K562 (cell line): Measurements from ENCODE around the gene ANKRD65. TPM values are rescaled to one million over a fixed set of nuclear protein-coding genes. Genes with fewer than 3 reads are reported as not detected.

ENCODE experiments used
- ATF7 ChIP-seq: fragments of 450-650 bp; IDR thresholded peaks from 2 replicates; pipeline ENCODE4 v1.7.1; 2014; ENCODE audit warnings: mild to moderate bottlenecking, moderate library complexity
- BRD9 ChIP-seq: fragments of 450-650 bp; IDR thresholded peaks from 2 replicates; pipeline ENCODE4 v1.6.1; 2018; ENCODE audit warnings: low read depth; ENCODE audit not compliant: partially characterized antibody
- CBFB ChIP-seq: sonication (generic); formaldehyde crosslinking; IDR thresholded peaks from 2 replicates; pipeline ENCODE4 v1.4.0; 2020; ENCODE audit warnings: mild to moderate bottlenecking, missing genetic modification reagents
- EHMT2 ChIP-seq: fragments of 450-650 bp; IDR thresholded peaks from 2 replicates; pipeline ENCODE4 v1.6.1; 2018; ENCODE audit warnings: antibody characterized with exemption
- ETV5 ChIP-seq: sonication (generic); formaldehyde crosslinking; IDR thresholded peaks from 2 replicates; pipeline ENCODE4 v1.4.0; 2020; ENCODE audit warnings: low read depth, mild to moderate bottlenecking, missing genetic modification reagents
- GMEB1 ChIP-seq: fragments of 250-450 bp; sonication (Bioruptor Pico); IDR thresholded peaks from 2 replicates; pipeline ENCODE4 v1.4.0; 2020; ENCODE audit warnings: mild to moderate bottlenecking
- HDAC6 ChIP-seq: IDR thresholded peaks from 2 replicates; pipeline ENCODE4 v1.6.1; 2012; ENCODE audit warnings: low read depth, mild to moderate bottlenecking, control low read depth, inconsistent platforms, low read length, moderate library complexity
- IFI16 ChIP-seq: fragments of 250-450 bp; sonication (Bioruptor Pico); IDR thresholded peaks from 2 replicates; pipeline ENCODE4 v2.1.2; 2022; ENCODE audit warnings: mild to moderate bottlenecking, inconsistent platforms
- LEF1 ChIP-seq: fragments of 450-650 bp; IDR thresholded peaks from 2 replicates; pipeline ENCODE4 v1.6.1; 2016; ENCODE audit warnings: mild to moderate bottlenecking
- NELFE ChIP-seq: IDR thresholded peaks from 2 replicates; pipeline ENCODE4 v1.6.1; 2011; ENCODE audit warnings: mild to moderate bottlenecking; ENCODE audit not compliant: insufficient read depth, insufficient read length
- NR2F6 ChIP-seq: fragments of 450-650 bp; formaldehyde crosslinking; IDR thresholded peaks from 2 replicates; pipeline ENCODE4 v1.4.0; 2020; ENCODE audit warnings: mild to moderate bottlenecking
- NR4A1 ChIP-seq, 2 experiments: fragments of 250-450 bp in 1 of 2; fragments of 450-650 bp in 1 of 2; sonication (Bioruptor Pico) in 1 of 2; IDR thresholded peaks; 2 replicates each; pipeline versions ENCODE4 v1.4.0 to v1.6.1; 2016 to 2020; ENCODE audit warnings: mild to moderate bottlenecking in 2 of 2, missing compliant biosample characterization in 1 of 2, missing genetic modification characterization in 1 of 2, moderate library complexity in 1 of 2
- SP1 ChIP-seq: sonication (generic); formaldehyde crosslinking; IDR thresholded peaks from 2 replicates; pipeline ENCODE4 v1.8.1; 2022; ENCODE audit warnings: mild to moderate bottlenecking, missing genetic modification reagents
- STAT5A ChIP-seq: IDR thresholded peaks from 2 replicates; pipeline ENCODE4 v1.6.1; 2012; ENCODE audit warnings: low read length, inconsistent platforms, borderline replicate concordance
- SUPT5H ChIP-seq: fragments of 450-650 bp; IDR thresholded peaks from 2 replicates; pipeline ENCODE4 v1.6.1; 2016
- TAL1 ChIP-seq: fragments of 450-650 bp; IDR thresholded peaks from 2 replicates; pipeline ENCODE4 v1.6.1; 2016; ENCODE audit warnings: mild to moderate bottlenecking
- TBL1XR1 ChIP-seq, 2 experiments: IDR thresholded peaks; 2 replicates each; pipeline ENCODE4 v1.6.1; 2012; ENCODE audit warnings: improper control_type of control experiment in 2 of 2, low read length in 2 of 2, mild to moderate bottlenecking in 1 of 2
- ZNF124 ChIP-seq: sonication (generic); formaldehyde crosslinking; IDR thresholded peaks from 2 replicates; pipeline ENCODE4 v1.8.1; 2022; ENCODE audit warnings: missing genetic modification reagents
- ZNF584 ChIP-seq: fragments of 200-800 bp; sonication (Bioruptor generic); IDR thresholded peaks from 2 replicates; pipeline ENCODE4 v1.6.1; 2016; ENCODE audit warnings: low read depth, mild to moderate bottlenecking, missing genetic modification characterization, missing compliant biosample characterization
- polyA plus RNA-seq, 8 experiments: library from polyadenylated mRNA; depleted of rRNA in 4 of 8; stranded (reverse) in 5 of 8; unstranded in 3 of 8; fragments of >200 nt; fragmentation: Nextera tagmentation in 2 of 8; fragmentation: Illumina TruSeq in 1 of 8; extraction: Ambion mirVana in 2 of 8; extraction: Trizol in 1 of 8; gene quantifications; 2 replicates each; pipeline versions ENCODE4 v1.2.1 to v1.2.3, GENCODE V29; 2011 to 2014; ENCODE audit warnings: inconsistent platforms in 1 of 8, missing spikeins in 1 of 8
- total RNA-seq, 7 experiments: library from RNA; depleted of rRNA in 6 of 7; stranded (reverse); fragments of >200 nt in 6 of 7; fragmentation: Illumina TruSeq in 2 of 7; extraction: Trizol in 2 of 7; gene quantifications; 2 replicates each; pipeline versions ENCODE4 v1.2.1 to v1.2.3, GENCODE V29; 2011 to 2021; ENCODE audit warnings: low replicate concordance in 1 of 7
- TF ChIP-seq, protein P1 (sequence below): fragments of 250-450 bp; sonication (Bioruptor Pico); IDR thresholded peaks from 2 replicates; pipeline ENCODE4 v1.8.0; 2021; ENCODE audit warnings: moderate library complexity, mild to moderate bottlenecking, inconsistent platforms
- TF ChIP-seq, protein P2 (sequence below): sonication (generic); formaldehyde crosslinking; IDR thresholded peaks from 2 replicates; pipeline ENCODE4 v1.8.1; 2023; ENCODE audit warnings: missing genetic modification reagents, mild to moderate bottlenecking, borderline replicate concordance
- TF ChIP-seq, protein P3 (sequence below): sonication (generic); formaldehyde crosslinking; IDR thresholded peaks from 2 replicates; pipeline ENCODE4 v1.8.0; 2022; ENCODE audit warnings: mild to moderate bottlenecking, low read depth, missing genetic modification reagents

ANKRD65 gene
- total and polyA plus RNA-seq, 9 of the 15 experiments (the other 6 are each of a cell fraction or from before 2014, with no cell fraction given), result not detected

DNA sequence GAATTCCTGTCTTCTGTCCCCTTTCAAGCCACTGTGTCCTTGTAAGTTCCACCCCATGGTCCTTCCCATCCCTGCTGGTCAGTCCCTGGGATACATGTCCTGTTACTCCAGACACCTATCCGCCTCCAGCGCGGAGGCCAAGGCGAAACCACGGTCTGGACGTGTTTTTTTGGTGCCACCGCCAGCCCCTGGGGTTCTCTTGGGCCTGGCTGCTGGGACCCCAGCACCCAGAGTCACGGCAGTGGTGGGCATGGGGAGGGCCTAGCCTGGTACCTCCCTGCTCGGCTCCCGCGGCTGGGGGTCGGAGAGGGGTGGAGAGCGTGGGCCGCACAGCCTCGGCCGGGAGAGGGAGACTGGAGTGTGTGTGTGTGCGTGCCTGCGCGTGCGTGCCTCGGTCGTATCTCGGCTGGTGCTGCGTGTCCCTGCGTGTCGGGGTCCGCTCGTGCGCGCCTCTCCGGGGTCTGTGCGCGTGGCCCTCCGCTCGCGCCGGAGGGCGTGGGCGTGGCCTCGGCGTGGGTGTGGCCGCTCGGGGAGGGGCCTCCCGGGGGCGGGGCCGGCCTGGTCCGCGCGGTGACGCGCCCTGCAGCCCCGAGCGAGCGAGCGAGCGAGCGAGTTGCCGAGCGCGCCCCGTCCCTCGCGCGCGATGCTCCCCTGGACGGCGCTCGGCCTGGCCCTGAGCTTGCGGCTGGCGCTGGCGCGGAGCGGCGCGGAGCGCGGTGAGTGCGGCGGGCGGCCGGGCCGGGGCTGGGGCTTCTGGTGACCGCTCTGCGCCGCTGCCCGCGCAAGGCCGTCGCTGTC is 14.2 kb upstream of the ANKRD65 start, which contains the start of gene VWA1 (continued):
- TF ChIP-seq GMEB1 (no peak; the same call in 1 of the 2 replicates), TAL1 (no peak), ZNF124 (no peak), EHMT2 (no peak), CBFB (CRISPR knock-in tag) (peak; percentile 82; the same call in 1 of the 2 replicates), NR2F6 (CRISPR knock-in tag) (no peak), NR4A1 (CRISPR knock-in tag; IDR thresholded peaks at IDR 0.05) (0 out of 2 replicates have a peak, but pooled peaks have one; percentile 13), NR4A1 (tag; IDR thresholded peaks at IDR 0.05) (no peak), HDAC6 (no peak), NELFE (no peak), ATF7 (no peak), ZNF584 (CRISPR knock-in tag) (no peak), STAT5A (no peak), IFI16 (no peak), TBL1XR1 (IDR thresholded peaks at IDR 0.05; ENCODE audit: low read length in 2 of 2) (no peak), ETV5 (CRISPR knock-in tag) (no peak), LEF1 (no peak), SUPT5H (no peak), SP1 (CRISPR knock-in tag) (no peak), BRD9 (no peak)
- TF ChIP-seq, protein P1, sequence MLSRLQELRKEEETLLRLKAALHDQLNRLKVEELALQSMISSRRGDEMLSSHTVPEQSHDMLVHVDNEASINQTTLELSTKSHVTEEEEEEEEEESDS (CRISPR knock-in tag), result no peak
- TF ChIP-seq, protein P2, sequence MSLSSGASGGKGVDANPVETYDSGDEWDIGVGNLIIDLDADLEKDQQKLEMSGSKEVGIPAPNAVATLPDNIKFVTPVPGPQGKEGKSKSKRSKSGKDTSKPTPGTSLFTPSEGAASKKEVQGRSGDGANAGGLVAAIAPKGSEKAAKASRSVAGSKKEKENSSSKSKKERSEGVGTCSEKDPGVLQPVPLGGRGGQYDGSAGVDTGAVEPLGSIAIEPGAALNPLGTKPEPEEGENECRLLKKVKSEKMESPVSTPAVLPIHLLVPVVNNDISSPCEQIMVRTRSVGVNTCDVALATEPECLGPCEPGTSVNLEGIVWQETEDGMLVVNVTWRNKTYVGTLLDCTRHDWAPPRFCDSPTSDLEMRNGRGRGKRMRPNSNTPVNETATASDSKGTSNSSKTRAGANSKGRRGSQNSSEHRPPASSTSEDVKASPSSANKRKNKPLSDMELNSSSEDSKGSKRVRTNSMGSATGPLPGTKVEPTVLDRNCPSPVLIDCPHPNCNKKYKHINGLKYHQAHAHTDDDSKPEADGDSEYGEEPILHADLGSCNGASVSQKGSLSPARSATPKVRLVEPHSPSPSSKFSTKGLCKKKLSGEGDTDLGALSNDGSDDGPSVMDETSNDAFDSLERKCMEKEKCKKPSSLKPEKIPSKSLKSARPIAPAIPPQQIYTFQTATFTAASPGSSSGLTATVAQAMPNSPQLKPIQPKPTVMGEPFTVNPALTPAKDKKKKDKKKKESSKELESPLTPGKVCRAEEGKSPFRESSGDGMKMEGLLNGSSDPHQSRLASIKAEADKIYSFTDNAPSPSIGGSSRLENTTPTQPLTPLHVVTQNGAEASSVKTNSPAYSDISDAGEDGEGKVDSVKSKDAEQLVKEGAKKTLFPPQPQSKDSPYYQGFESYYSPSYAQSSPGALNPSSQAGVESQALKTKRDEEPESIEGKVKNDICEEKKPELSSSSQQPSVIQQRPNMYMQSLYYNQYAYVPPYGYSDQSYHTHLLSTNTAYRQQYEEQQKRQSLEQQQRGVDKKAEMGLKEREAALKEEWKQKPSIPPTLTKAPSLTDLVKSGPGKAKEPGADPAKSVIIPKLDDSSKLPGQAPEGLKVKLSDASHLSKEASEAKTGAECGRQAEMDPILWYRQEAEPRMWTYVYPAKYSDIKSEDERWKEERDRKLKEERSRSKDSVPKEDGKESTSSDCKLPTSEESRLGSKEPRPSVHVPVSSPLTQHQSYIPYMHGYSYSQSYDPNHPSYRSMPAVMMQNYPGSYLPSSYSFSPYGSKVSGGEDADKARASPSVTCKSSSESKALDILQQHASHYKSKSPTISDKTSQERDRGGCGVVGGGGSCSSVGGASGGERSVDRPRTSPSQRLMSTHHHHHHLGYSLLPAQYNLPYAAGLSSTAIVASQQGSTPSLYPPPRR (CRISPR knock-in tag), result no peak
- TF ChIP-seq, protein P3, sequence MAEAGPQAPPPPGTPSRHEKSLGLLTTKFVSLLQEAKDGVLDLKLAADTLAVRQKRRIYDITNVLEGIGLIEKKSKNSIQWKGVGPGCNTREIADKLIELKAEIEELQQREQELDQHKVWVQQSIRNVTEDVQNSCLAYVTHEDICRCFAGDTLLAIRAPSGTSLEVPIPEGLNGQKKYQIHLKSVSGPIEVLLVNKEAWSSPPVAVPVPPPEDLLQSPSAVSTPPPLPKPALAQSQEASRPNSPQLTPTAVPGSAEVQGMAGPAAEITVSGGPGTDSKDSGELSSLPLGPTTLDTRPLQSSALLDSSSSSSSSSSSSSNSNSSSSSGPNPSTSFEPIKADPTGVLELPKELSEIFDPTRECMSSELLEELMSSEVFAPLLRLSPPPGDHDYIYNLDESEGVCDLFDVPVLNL (CRISPR knock-in tag), result no peak
